ENCODE measurements around the gene MACROD2. TPM values are rescaled to one million over a fixed set of nuclear protein-coding genes. Genes with fewer than 3 reads are reported as not detected.

Gene MACROD2
- total and polyA plus RNA-seq, 2 experiments from 2014 or later = 2.8 to 4.3 TPM

GRCh38 chr20:15563836-15564235 lies 1568.5 kb downstream of the MACROD2 start:
- H3K36me3 Mint-ChIP-seq (ENCODE audit: low read depth) = peaks cover 6% of the 10 kb centered on the region; the same call in 2 of the 3 replicates
- Histone ChIP-seq H3F3A (replicated peaks; ENCODE audit: low read depth) (no peaks in the 10 kb centered on the region), H3K79me2 (replicated peaks; ENCODE audit: insufficient read depth) (no peaks in the 10 kb centered on the region), H3K4me2 (no peak overlapping the region), H3K4me1 (ENCODE audit: insufficient read depth) (peaks cover 26% of the 10 kb centered on the region), H3K36me3 (ENCODE audit: insufficient read depth) (no peaks in the 10 kb centered on the region), H3K4me3 (no peak overlapping the region), H3K27me3 (ENCODE audit: insufficient read depth) (no peaks in the 10 kb centered on the region), H4K20me1 (replicated peaks; ENCODE audit: insufficient read depth) (no peaks in the 10 kb centered on the region), H3K9me2 (ENCODE audit: insufficient read depth) (peaks cover 8% of the 10 kb centered on the region), H2AFZ (no peak overlapping the region), H3K27ac (ENCODE audit: low read depth) (no peak overlapping the region)
- ATAC-seq = no peak
- peaks cover 39% of the 10 kb centered on the region for H3K4me1 Mint-ChIP-seq
- TF ChIP-seq ZNF331 (CRISPR knock-in tag; IDR thresholded peaks at IDR 0.05; ENCODE audit: low read depth) (no peak), ZNF462 (CRISPR knock-in tag; IDR thresholded peaks at IDR 0.05) (no peak), NANOG (IDR thresholded peaks at IDR 0.05; ENCODE audit: borderline replicate concordance) (no peak), CTCF (conservative IDR thresholded peaks at IDR 0.05; ENCODE audit: low read depth in 2 of 2) (no peak), CREB1 (CRISPR knock-in tag; IDR thresholded peaks at IDR 0.05; ENCODE audit: low read depth) (no peak), EZH2 (IDR thresholded peaks at IDR 0.05; ENCODE audit: low read depth, unreplicated experiment) (no peak), POLR2AphosphoS5 (IDR thresholded peaks at IDR 0.05; ENCODE audit: low read depth) (no peak), STAT1 (IDR thresholded peaks at IDR 0.05; ENCODE audit: unreplicated experiment) (no peak), ZNF114 (CRISPR knock-in tag; IDR thresholded peaks at IDR 0.05) (no peak), EZH2phosphoT487 (IDR thresholded peaks at IDR 0.05; ENCODE audit: unreplicated experiment) (no peak), JUNB (IDR thresholded peaks at IDR 0.05; ENCODE audit: unreplicated experiment) (no peak), ETS1 (IDR thresholded peaks at IDR 0.05) (no peak), REST (IDR thresholded peaks at IDR 0.05; ENCODE audit: unreplicated experiment) (no peak)
- 0 out of 2 replicates have a peak overlapping the region, but pooled peaks have one; percentile 40 for H3K27ac Mint-ChIP-seq
- H3K4me3 Mint-ChIP-seq = no peak overlapping the region
- H3K9me3 Mint-ChIP-seq = no peaks in the 10 kb centered on the region; the same call in 2 of the 3 replicates
- DNase-seq (ENCODE audit: low spot score) = no peak
- no peaks in the 10 kb centered on the region for H3K27me3 Mint-ChIP-seq (ENCODE audit: insufficient read depth, low read depth, poor library complexity)

Measured in GM23338 (cell line).